Fibroblast of lung (primary cell): ENCODE results near the gene SH2D4B.

ENCODE experiments used
- EZH2 ChIP-seq: IDR thresholded peaks from 2 replicates; pipeline ENCODE4 v1.5.1; 2012; ENCODE audit warnings: low read length, control low read depth, mild to moderate bottlenecking; ENCODE audit errors: missing control alignments
- TF ChIP-seq, protein P1 (sequence below), 2 donors: IDR thresholded peaks in 1 of 2; conservative IDR thresholded peaks in 1 of 2; 1 replicate in 1 of 2; 2 replicates in 1 of 2; pipeline ENCODE4 v1.5.1; 2011 to 2012; ENCODE audit warnings: low read length in 2 of 2, control low read depth in 1 of 2, inconsistent platforms in 1 of 2, low read depth in 1 of 2, mild to moderate bottlenecking in 1 of 2

DNA sequence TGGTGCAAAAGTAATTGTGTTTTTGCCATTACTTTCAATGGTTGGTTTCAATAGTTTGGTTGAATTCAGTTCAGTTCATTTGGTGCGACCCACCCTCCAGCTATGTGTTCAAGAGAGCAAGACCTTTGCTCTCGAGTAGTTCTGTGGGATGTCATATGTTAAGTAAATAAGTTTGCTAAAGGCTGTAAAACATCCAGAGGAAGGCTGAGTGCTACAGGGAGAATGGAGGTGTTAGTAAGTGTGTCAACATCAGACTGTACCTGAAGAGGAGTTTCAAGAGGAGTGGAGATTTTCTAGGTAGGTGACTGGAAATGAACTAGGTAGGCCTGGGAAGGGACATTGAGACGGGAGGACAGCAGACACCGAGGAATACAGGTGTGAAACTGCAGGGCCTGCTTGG is 147.7 kb downstream of the SH2D4B start:
- TF ChIP-seq, protein P1, sequence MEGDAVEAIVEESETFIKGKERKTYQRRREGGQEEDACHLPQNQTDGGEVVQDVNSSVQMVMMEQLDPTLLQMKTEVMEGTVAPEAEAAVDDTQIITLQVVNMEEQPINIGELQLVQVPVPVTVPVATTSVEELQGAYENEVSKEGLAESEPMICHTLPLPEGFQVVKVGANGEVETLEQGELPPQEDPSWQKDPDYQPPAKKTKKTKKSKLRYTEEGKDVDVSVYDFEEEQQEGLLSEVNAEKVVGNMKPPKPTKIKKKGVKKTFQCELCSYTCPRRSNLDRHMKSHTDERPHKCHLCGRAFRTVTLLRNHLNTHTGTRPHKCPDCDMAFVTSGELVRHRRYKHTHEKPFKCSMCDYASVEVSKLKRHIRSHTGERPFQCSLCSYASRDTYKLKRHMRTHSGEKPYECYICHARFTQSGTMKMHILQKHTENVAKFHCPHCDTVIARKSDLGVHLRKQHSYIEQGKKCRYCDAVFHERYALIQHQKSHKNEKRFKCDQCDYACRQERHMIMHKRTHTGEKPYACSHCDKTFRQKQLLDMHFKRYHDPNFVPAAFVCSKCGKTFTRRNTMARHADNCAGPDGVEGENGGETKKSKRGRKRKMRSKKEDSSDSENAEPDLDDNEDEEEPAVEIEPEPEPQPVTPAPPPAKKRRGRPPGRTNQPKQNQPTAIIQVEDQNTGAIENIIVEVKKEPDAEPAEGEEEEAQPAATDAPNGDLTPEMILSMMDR (conservative IDR thresholded peaks at IDR 0.05 in 1 of 2, IDR thresholded peaks at IDR 0.05 in 1 of 2; ENCODE audit: low read depth in 1 of 2, low read length in 2 of 2): no peak
- no peak for TF ChIP-seq EZH2
